MM.1S (cell line): ENCODE results near the gene LRRC58.

ENCODE experiments used
- DNase-seq: peaks from one replicate; pipeline ENCODE4 v3.0.0-alpha.2; 2015
- H2AFZ ChIP-seq: fragments of 300-600 bp; sonication (generic); 2 replicates; pipeline ENCODE4 v1.6.0; 2016; ENCODE audit warnings: antibody characterized with exemption, low read length
- H3F3A ChIP-seq: fragments of 300-600 bp; sonication (generic); 2 replicates; pipeline ENCODE4 v1.6.1; 2016; ENCODE audit warnings: mild to moderate bottlenecking, antibody characterized with exemption, low read length, moderate library complexity, mixed read lengths; ENCODE audit not compliant: insufficient read depth
- H3K27ac ChIP-seq: fragments of 300-600 bp; sonication (generic); 2 replicates; pipeline ENCODE4 v1.5.1; 2016; ENCODE audit warnings: mild to moderate bottlenecking, low read length
- H3K27me3 ChIP-seq: fragments of 300-600 bp; sonication (generic); replicated peaks from 2 replicates; pipeline ENCODE4 v1.6.0; 2016; ENCODE audit warnings: low read length; ENCODE audit not compliant: insufficient read depth
- H3K36me3 ChIP-seq: fragments of 300-600 bp; sonication (generic); replicated peaks from 2 replicates; pipeline ENCODE4 v1.6.1; 2016; ENCODE audit warnings: mild to moderate bottlenecking, low read length, mixed read lengths; ENCODE audit not compliant: insufficient read depth
- H3K4me1 ChIP-seq: fragments of 300-600 bp; sonication (generic); 2 replicates; pipeline ENCODE4 v1.6.1; 2016; ENCODE audit warnings: low read length, mixed read lengths
- H3K4me2 ChIP-seq: fragments of 300-600 bp; sonication (generic); 2 replicates; pipeline ENCODE4 v1.6.0; 2016; ENCODE audit warnings: low read depth, low read length
- H3K4me3 ChIP-seq: fragments of 300-600 bp; sonication (generic); 2 replicates; pipeline ENCODE4 v1.5.1; 2016; ENCODE audit warnings: low read length, mixed read lengths
- H3K79me2 ChIP-seq: fragments of 300-600 bp; sonication (generic); 2 replicates; pipeline ENCODE4 v1.6.1; 2016; ENCODE audit warnings: mixed run types, low read length, mixed read lengths
- H3K9ac ChIP-seq: fragments of 300-600 bp; sonication (generic); 2 replicates; pipeline ENCODE4 v1.6.1; 2016; ENCODE audit warnings: low read length, mixed read lengths
- H3K9me2 ChIP-seq: fragments of 300-600 bp; sonication (generic); replicated peaks from 2 replicates; pipeline ENCODE4 v1.6.1; 2016; ENCODE audit warnings: mild to moderate bottlenecking, low read length, mixed read lengths; ENCODE audit not compliant: insufficient read depth
- H3K9me3 ChIP-seq: fragments of 300-600 bp; sonication (generic); replicated peaks from 2 replicates; pipeline ENCODE4 v1.6.1; 2016; ENCODE audit warnings: mild to moderate bottlenecking, low read length, mixed read lengths; ENCODE audit not compliant: insufficient read depth
- H4K20me1 ChIP-seq: fragments of 300-600 bp; sonication (generic); 2 replicates; pipeline ENCODE4 v1.6.1; 2016; ENCODE audit warnings: mild to moderate bottlenecking, low read length, moderate library complexity, mixed read lengths; ENCODE audit not compliant: insufficient read depth
- CTCF ChIP-seq: fragments of 300-600 bp; sonication (generic); IDR thresholded peaks from 2 replicates; pipeline ENCODE4 v1.5.1; 2016; ENCODE audit warnings: antibody characterized with exemption, low read length, mixed read lengths
- EZH2 ChIP-seq: fragments of 300-600 bp; sonication (generic); optimal IDR thresholded peaks from 2 replicates; pipeline ENCODE3; 2017; ENCODE audit warnings: low read depth, mild to moderate bottlenecking, antibody characterized with exemption, low read length, mixed read lengths
- EZH2phosphoT487 ChIP-seq: fragments of 300-600 bp; sonication (generic); IDR thresholded peaks from 2 replicates; pipeline ENCODE4 v1.6.1; 2018; ENCODE audit warnings: antibody characterized with exemption, low read length

The LRRC58 gene

GRCh38 chr3:120393761-120394160, 44.6 kb upstream of the LRRC58 start:
- Histone ChIP-seq H3K9me2 (no peaks in the 10 kb centered on the region), H3K9ac (no peak overlapping the region), H3K27ac (no peak overlapping the region), H3K36me3 (no peaks in the 10 kb centered on the region), H2AFZ (no peak overlapping the region), H3K9me3 (no peaks in the 10 kb centered on the region), H3K4me1 (no peaks in the 10 kb centered on the region; the same call in 1 of the 2 replicates), H4K20me1 (no peaks in the 10 kb centered on the region), H3K79me2 (no peaks in the 10 kb centered on the region), H3K4me2 (no peak overlapping the region), H3K27me3 (no peaks in the 10 kb centered on the region), H3K4me3 (no peak overlapping the region), H3F3A (no peaks in the 10 kb centered on the region)
- TF ChIP-seq EZH2, result no peak
- no peak for TF ChIP-seq EZH2phosphoT487
- TF ChIP-seq CTCF, result no peak
- no peak for DNase-seq

- no peak overlapping the region for H2AFZ ChIP-seq
- no peak for DNase-seq
Observed at GRCh38 chr3:120393243-120393642, 44.1 kb upstream of the LRRC58 start.

GRCh38 chr3:120382941-120383447, 33.8 kb upstream of the LRRC58 start:
- no peak for DNase-seq
- Histone ChIP-seq H3K9me3 (no peaks in the 10 kb centered on the region), H3K4me3 (no peak overlapping the region), H3K4me1 (no peaks in the 10 kb centered on the region), H2AFZ (no peak overlapping the region), H3F3A (no peaks in the 10 kb centered on the region), H3K27me3 (no peaks in the 10 kb centered on the region), H3K79me2 (no peaks in the 10 kb centered on the region), H4K20me1 (no peaks in the 10 kb centered on the region), H3K4me2 (no peak overlapping the region), H3K36me3 (no peaks in the 10 kb centered on the region), H3K27ac (no peak overlapping the region), H3K9ac (no peak overlapping the region), H3K9me2 (no peaks in the 10 kb centered on the region)
- TF ChIP-seq EZH2 (no peak), EZH2phosphoT487 (no peak), CTCF (no peak)

More at GRCh38 chr3:120393243-120393642, 44.1 kb upstream of the LRRC58 start:
- Histone ChIP-seq H3K9ac (no peak overlapping the region), H3K79me2 (no peaks in the 10 kb centered on the region), H3K36me3 (no peaks in the 10 kb centered on the region), H3K4me1 (no peaks in the 10 kb centered on the region), H3K27me3 (no peaks in the 10 kb centered on the region), H4K20me1 (no peaks in the 10 kb centered on the region), H3K9me3 (no peaks in the 10 kb centered on the region), H3K4me3 (no peak overlapping the region), H3K4me2 (no peak overlapping the region), H3F3A (no peaks in the 10 kb centered on the region), H3K9me2 (no peaks in the 10 kb centered on the region), H3K27ac (no peak overlapping the region)
- TF ChIP-seq CTCF (no peak), EZH2 (no peak), EZH2phosphoT487 (no peak)
